LHCN-M2 (cell line): ENCODE measurements around the gene RNASE3. TPM values are rescaled to one million over a fixed set of nuclear protein-coding genes. Genes with fewer than 3 reads are reported as not detected.
"Not testable (repeated sequence)": the region's sequence is repeated elsewhere in the genome, so short reads cannot be mapped to it uniquely, and the experiment has no call there.

Experiments
- DNase-seq: peaks from one replicate; pipeline ENCODE4 v3.0.0-alpha.2; 2012; ENCODE audit warnings: low read depth
- total RNA-seq: library from RNA; depleted of rRNA; stranded (reverse); fragments of >200 nt; gene quantifications from 2 replicates; pipeline ENCODE4 v1.2.3, GENCODE V29; 2014; rRNA removed

The RNASE3 gene
- total RNA-seq, 1 experiment from 2014 or later: not detected

- DNase-seq: not testable (repeated sequence)
Measured at GRCh38 chr14:20910822-20911221, 19.6 kb downstream of the RNASE3 start.

GRCh38 chr14:20919038-20919756 lies 28.0 kb downstream of the RNASE3 start:
- DNase-seq: peak; percentile 6

- not testable (repeated sequence) for DNase-seq
Measured at GRCh38 chr14:20923766-20924297, 32.6 kb downstream of the RNASE3 start.

GRCh38 chr14:20934148-20934762 lies 43.1 kb downstream of the RNASE3 start:
- DNase-seq: peak; percentile 10

GRCh38 chr14:20935303-20935984 lies 44.3 kb downstream of the RNASE3 start:
- DNase-seq: no peak

Other genes starting within 250 kb of the RNASE3 start
- not detected in 2 replicates for gene OR6S1, start 249.7 kb upstream of the RNASE3 start, total RNA-seq
- 5.4 and 10.5 TPM in 2 replicates for gene RNASE4, start 206.8 kb upstream of the RNASE3 start, total RNA-seq
- 4.2 and 4.4 TPM in 2 replicates for gene ANG, start 202.6 kb upstream of the RNASE3 start, total RNA-seq
- not detected in 2 replicates for gene EDDM3A, start 145.5 kb upstream of the RNASE3 start, total RNA-seq
- not detected in 2 replicates for gene EDDM3B, start 123.0 kb upstream of the RNASE3 start, total RNA-seq
- not detected in 2 replicates for gene RNASE6, start 110.1 kb upstream of the RNASE3 start, total RNA-seq
- not detected in 2 replicates for gene RNASE1, start 88.5 kb upstream of the RNASE3 start, total RNA-seq
- not detected in 2 replicates for gene RNASE2, start 64.1 kb downstream of the RNASE3 start, total RNA-seq
- 85.4 and 90.3 TPM in 2 replicates for gene METTL17, start 98.6 kb downstream of the RNASE3 start, total RNA-seq
- gene SLC39A2, start 107.9 kb downstream of the RNASE3 start, total RNA-seq: not detected in 2 replicates
- 0.86 TPM in 1 of 2 replicates, not detected in the other for gene NDRG2, start 133.7 kb downstream of the RNASE3 start, total RNA-seq
- gene TPPP2, start 138.8 kb downstream of the RNASE3 start, total RNA-seq: not detected in 2 replicates
- not detected in 2 replicates for gene RNASE13, start 143.4 kb downstream of the RNASE3 start, total RNA-seq
- not detected in 2 replicates for gene RNASE7, start 151.0 kb downstream of the RNASE3 start, total RNA-seq
- gene RNASE8, start 166.4 kb downstream of the RNASE3 start, total RNA-seq: not detected in 2 replicates
- 42.0 and 43.9 TPM in 2 replicates for gene ARHGEF40, start 178.9 kb downstream of the RNASE3 start, total RNA-seq
- gene ZNF219, start 207.3 kb downstream of the RNASE3 start, total RNA-seq: 18.3 and 19.1 TPM in 2 replicates
- gene TMEM253, start 209.7 kb downstream of the RNASE3 start, total RNA-seq: 0.13 TPM in 1 of 2 replicates, not detected in the other